Measurements from ENCODE around the gene HIVEP3. TPM values are rescaled to one million over a fixed set of nuclear protein-coding genes. Genes with fewer than 3 reads are reported as not detected.
"Not testable (repeated sequence)": the region's sequence is repeated elsewhere in the genome, so short reads cannot be mapped to it uniquely, and the experiment has no call there.

The HIVEP3 gene
- total RNA-seq, 2 experiments from 2014 or later: 18.6 to 20.4 TPM

- CTCF ChIA-PET: no interaction called here
- ATAC-seq: no peak
- no peak for TF ChIP-seq CTCF (IDR thresholded peaks at IDR 0.05)
- Mint-ChIP-seq H3K36me3 (ENCODE audit: low read depth) (no peaks in the 10 kb centered on the region), H3K4me3 (no peak overlapping the region), H3K4me1 (ENCODE audit: low read depth) (peaks cover 16% of the 10 kb centered on the region), H3K27me3 (no peaks in the 10 kb centered on the region), H3K9me3 (no peaks in the 10 kb centered on the region), H3K27ac (peak overlapping the region; percentile 2)
- intact Hi-C loops (cut with micrococcal nuclease): no loop called here
- no peak for DNase-seq
- POLR2A ChIA-PET: interaction anchor here (0.6 to 1.2 kb wide), 2 partner anchors 29 to 39 kb away, joined by 3 to 4 read pairs; no protein-coding TSS in a partner anchor
These were observed 218.9 kb downstream of the HIVEP3 start for GRCh38 chr1:41699861-41700248.

- peak; percentile 89 for ATAC-seq
- ChIA-PET POLR2A (interaction anchor here (0.6 to 1.2 kb wide), 2 partner anchors 30 to 39 kb away, joined by 3 to 4 read pairs; no protein-coding TSS in a partner anchor), CTCF (interaction anchor here (1.0 to 1.2 kb wide), 3 partner anchors 17 to 39 kb away, joined by 3 read pairs; no protein-coding TSS in a partner anchor)
- Mint-ChIP-seq H3K4me3 (no peak overlapping the region), H3K27me3 (no peaks in the 10 kb centered on the region), H3K4me1 (ENCODE audit: low read depth) (peaks cover 16% of the 10 kb centered on the region), H3K27ac (peak overlapping the region; percentile 77), H3K9me3 (no peaks in the 10 kb centered on the region), H3K36me3 (ENCODE audit: low read depth) (no peaks in the 10 kb centered on the region)
- peak; percentile 62 for DNase-seq
- intact Hi-C loops (cut with micrococcal nuclease): no loop called here
- TF ChIP-seq CTCF (IDR thresholded peaks at IDR 0.05): no peak
These were observed 219.5 kb downstream of the HIVEP3 start for GRCh38 chr1:41698916-41699860.

GRCh38 chr1:41696381-41696780, 222.3 kb downstream of the HIVEP3 start:
- Mint-ChIP-seq H3K36me3 (ENCODE audit: low read depth) (no peaks in the 10 kb centered on the region), H3K27ac (no peak overlapping the region), H3K27me3 (no peaks in the 10 kb centered on the region), H3K9me3 (no peaks in the 10 kb centered on the region), H3K4me3 (no peak overlapping the region), H3K4me1 (ENCODE audit: low read depth) (peaks cover 17% of the 10 kb centered on the region)
- POLR2A ChIA-PET: no interaction called here
- intact Hi-C loops (cut with micrococcal nuclease): no loop called here
- ATAC-seq: no peak
- CTCF ChIA-PET: interaction anchor here (1.0 kb wide), 1 partner anchor 24 kb away, joined by 3 read pairs; no protein-coding TSS in a partner anchor
- DNase-seq: no peak
- TF ChIP-seq CTCF (IDR thresholded peaks at IDR 0.05): no peak

GRCh38 chr1:41695118-41695745, 223.5 kb downstream of the HIVEP3 start:
- Mint-ChIP-seq H3K9me3 (no peaks in the 10 kb centered on the region), H3K27ac (no peak overlapping the region), H3K27me3 (no peaks in the 10 kb centered on the region), H3K4me1 (ENCODE audit: low read depth) (peaks cover 18% of the 10 kb centered on the region), H3K4me3 (no peak overlapping the region), H3K36me3 (ENCODE audit: low read depth) (no peaks in the 10 kb centered on the region)
- ChIA-PET POLR2A (no interaction called here), CTCF (interaction anchor here (1.6 kb wide), 1 partner anchor 14 kb away, joined by 5 read pairs; no protein-coding TSS in a partner anchor)
- intact Hi-C loops (cut with micrococcal nuclease): no loop called here
- no peak for DNase-seq
- no peak for TF ChIP-seq CTCF (IDR thresholded peaks at IDR 0.05)
- ATAC-seq: no peak

GRCh38 chr1:41691966-41692365, 226.8 kb downstream of the HIVEP3 start:
- H3K36me3 Mint-ChIP-seq (ENCODE audit: low read depth); POLR2A ChIA-PET; ATAC-seq; H3K9me3 Mint-ChIP-seq; H3K27me3 Mint-ChIP-seq; H3K27ac Mint-ChIP-seq; intact Hi-C loops (cut with micrococcal nuclease); H3K4me3 Mint-ChIP-seq; DNase-seq: not testable (repeated sequence)
- CTCF ChIA-PET: interaction anchor here (1.8 kb wide), 1 partner anchor 15 kb away, joined by 4 read pairs; no protein-coding TSS in a partner anchor
- peaks cover 21% of the 10 kb centered on the region for H3K4me1 Mint-ChIP-seq (ENCODE audit: low read depth)
